HS-27A (cell line): ENCODE results near the gene SLC26A8.

ENCODE experiments used
- DNase-seq: peaks from one replicate; pipeline ENCODE4 v3.0.0-alpha.2; 2012; ENCODE audit warnings: low read depth, missing footprints

Gene SLC26A8, protein sequence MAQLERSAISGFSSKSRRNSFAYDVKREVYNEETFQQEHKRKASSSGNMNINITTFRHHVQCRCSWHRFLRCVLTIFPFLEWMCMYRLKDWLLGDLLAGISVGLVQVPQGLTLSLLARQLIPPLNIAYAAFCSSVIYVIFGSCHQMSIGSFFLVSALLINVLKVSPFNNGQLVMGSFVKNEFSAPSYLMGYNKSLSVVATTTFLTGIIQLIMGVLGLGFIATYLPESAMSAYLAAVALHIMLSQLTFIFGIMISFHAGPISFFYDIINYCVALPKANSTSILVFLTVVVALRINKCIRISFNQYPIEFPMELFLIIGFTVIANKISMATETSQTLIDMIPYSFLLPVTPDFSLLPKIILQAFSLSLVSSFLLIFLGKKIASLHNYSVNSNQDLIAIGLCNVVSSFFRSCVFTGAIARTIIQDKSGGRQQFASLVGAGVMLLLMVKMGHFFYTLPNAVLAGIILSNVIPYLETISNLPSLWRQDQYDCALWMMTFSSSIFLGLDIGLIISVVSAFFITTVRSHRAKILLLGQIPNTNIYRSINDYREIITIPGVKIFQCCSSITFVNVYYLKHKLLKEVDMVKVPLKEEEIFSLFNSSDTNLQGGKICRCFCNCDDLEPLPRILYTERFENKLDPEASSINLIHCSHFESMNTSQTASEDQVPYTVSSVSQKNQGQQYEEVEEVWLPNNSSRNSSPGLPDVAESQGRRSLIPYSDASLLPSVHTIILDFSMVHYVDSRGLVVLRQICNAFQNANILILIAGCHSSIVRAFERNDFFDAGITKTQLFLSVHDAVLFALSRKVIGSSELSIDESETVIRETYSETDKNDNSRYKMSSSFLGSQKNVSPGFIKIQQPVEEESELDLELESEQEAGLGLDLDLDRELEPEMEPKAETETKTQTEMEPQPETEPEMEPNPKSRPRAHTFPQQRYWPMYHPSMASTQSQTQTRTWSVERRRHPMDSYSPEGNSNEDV

DNA sequence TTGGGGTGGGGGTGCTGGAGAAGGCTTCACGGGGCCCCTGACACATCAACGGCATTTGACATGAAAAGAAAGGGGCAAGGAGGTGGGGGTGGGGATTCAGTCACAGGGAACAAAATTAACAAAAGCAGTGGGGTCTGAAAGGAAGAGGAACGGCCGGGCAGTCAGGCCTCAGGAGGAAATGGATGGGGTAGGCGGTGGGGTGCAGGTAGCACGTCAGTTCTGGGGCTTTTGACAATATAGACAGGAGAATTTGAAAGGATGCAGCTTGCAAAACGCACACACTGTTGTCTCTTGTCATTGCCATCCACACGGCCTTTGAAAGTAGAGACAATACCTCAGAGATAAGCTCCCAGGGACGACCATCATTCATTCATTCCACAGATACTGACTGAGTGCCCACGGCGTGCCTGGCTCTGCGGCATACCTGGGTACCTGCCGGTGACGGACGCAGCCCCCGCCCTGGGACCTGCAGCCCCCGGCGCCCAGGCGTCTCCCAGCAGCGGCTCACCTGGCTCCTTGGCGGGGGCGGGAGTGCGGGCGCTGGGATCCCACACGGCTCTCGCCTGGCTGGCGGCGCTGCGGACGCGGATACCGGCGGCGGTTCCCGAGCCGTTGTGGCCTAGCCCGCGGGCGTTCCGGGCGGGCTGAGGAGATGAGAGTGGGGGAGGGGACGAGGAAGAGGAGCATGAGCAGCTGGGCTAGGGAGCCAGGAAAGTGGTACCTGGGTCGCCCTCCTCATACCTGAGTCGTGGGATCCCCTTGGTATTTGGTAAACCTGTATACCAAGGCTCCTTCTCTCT, at the start of gene SLC26A8:
Gene SLC26A8, minus strand, starts transcription at position 646 of the 800 bp plus-strand sequence. CDS start 4,934 bp downstream, outside the sequence.
- no peak for DNase-seq

GRCh38 chr6:36073587-36073986, 49.1 kb upstream of the SLC26A8 start:
- no peak for DNase-seq

DNA sequence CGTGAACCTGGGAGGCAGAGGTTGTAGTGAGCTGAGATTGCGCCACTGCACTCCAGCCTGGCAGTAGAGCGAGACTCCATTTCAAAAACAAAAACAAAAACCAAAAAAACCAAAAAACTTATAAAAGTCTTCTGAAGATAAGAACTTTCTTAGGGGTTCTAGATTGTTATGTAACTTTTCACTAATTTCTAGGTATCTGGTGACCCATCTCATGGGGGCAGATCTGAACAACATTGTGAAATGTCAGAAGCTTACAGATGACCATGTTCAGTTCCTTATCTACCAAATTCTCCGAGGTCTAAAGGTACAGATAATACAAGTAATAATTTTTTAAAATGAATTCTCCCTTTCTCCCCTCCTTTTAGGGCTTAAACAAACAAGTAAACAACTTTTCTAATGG, 48.2 kb upstream of the SLC26A8 start:
- no peak for DNase-seq

GRCh38 chr6:36071714-36072113, 47.3 kb upstream of the SLC26A8 start:
- DNase-seq: no peak

DNA sequence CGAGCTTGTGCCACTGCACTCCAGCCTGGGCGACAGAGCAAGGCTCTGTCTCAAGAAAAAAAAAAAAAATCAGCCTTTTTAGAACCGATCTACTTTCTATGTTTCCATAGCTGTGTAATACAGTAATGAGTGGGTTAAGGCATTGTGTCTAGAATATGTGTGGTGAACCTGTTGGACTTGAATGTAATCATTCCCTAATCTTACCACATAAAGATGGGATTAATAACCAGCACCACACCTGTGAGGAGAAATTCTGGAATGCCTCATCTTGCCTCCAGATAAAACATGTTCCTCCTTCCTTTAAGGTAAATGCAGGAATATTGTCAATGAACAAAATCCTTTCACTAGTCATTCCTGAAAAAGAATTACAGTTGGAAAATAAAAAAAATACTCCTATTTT, 46.8 kb upstream of the SLC26A8 start:
- DNase-seq: no peak

DNA sequence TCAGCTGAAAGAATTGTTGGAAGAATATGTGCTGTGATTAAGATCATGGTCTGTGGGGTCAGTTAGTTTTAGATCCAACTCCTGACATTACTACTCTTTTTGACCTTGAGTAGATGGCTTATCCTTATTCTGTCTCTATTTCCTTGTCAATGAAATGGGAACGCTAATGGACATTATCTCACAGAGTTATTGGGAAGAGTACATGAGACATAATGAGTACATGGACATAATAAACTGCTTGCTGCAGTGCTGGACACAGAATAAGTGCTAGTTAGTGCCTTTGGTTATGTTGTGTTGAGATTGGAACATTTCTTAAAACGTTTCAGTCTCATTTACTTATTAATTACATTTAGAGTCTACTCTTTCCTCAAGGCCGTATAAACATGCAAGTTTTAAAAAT, 45.8 kb upstream of the SLC26A8 start:
- no peak for DNase-seq

GRCh38 chr6:36069573-36069972, 45.1 kb upstream of the SLC26A8 start:
- DNase-seq: no peak

GRCh38 chr6:36068586-36068985, 44.1 kb upstream of the SLC26A8 start:
- no peak for DNase-seq

DNA sequence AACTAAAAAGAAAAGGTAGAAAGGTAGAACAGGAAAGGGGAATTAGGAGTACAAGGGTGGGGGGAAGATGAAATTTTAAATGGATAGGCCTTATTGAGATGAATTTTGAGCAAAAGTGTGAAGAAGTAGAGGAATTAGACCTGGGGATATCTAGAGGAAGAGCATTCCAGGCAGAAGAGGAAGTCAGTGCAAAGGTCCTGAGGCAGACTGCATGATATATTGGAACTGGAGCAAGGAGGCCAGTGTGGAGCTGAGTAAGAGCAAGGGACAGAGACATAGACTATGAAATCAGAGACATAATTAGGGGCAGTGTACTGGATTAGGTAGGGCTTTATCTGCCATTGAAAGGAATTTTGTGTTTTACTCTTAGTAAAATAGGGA, 43.6 kb upstream of the SLC26A8 start:
- no peak for DNase-seq

DNA sequence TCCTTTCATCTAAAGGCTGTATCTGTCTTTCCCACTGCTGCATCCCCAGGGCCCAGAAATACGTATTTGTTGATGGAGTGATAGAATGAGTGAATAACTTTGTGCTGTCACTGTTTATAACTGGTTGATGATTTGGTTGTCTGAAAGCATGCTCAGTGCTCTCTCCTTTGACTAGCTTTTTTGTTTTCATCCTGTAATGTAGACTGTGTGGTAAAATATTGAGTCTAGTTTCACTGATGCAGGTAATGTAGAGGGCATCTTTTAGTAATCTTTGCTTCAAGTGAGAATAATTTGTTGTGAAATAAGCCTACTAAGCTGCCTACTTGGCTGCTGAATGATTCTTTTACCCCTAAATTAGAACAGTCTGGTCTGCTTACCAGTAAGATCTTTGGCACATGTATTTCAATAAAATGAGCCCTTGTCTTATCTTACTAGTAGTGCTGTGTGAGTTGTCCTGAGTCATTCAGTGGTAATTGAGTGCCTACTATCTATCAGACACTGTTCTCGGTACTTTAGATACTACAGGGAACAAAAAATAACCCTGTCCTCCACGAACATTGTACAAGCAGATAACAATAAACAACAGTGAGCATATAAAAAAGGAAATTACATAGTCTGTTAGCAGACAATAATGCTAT, 43.1 kb upstream of the SLC26A8 start:
- DNase-seq: no peak

- DNase-seq: no peak
Observed at GRCh38 chr6:36066817-36067216, 42.4 kb upstream of the SLC26A8 start.

GRCh38 chr6:36065916-36066315, 41.5 kb upstream of the SLC26A8 start:
- DNase-seq: no peak

DNA sequence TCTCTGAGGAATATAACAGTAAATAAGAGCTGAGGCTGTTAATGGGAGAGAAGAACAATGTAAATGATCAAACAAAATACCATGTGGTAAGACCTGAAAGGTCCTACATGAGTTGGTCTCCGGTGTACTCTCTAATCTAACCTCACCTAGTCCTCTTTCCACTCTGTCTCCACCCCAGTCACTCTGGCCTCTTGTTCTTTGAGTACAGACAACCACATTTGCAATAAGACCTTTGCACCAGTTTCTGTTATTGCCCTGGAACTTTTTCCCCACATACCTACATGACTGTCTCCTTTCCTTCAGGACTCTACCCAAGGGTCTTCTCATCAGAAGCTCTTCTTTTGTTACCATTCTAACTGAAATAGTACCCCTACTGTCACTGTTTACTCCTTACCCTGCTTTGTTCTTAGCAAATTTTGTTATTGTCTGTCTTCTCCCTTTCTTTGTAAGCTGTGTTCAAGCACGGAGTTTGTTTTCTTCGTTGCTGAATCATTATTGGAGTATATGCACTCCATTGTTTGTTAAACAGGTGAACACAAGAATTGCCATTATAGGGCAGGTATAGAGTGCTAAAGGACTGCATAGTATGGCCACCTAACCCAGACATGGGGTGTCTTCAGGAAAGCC, 40.4 kb upstream of the SLC26A8 start:
- DNase-seq: no peak

DNA sequence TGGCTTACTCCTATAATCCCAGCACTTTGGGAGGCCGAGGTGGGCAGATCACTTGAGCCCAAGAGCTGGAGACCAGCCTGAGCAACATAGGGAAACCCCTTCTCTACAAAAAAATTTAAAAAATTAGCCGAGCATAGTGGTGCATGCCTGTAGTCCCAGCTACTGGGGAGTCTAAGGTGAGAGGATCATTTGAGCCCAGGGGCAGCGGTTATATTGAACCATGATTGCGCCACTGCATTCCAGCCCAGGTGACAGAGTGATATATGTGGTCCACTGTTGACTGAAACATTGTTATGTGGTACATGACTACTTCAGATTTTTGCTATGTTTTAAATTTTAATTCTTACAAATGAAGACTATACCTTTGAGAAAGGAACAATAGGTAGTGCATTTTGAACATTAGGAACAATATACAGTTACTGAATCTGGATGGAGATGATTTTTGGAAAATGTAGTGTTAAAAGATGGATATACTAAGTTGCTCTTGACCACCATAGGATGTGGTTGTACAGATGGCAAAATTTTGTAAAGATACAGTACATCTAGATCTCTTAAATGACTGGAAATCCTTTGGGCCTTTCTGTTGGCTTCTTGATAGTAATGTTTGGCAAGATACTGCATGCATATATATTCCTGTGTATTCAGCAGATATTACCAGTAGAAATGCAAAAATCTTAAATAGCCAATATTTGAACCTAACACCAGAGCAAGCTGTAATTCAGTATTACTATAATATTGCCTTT, 39.0 kb upstream of the SLC26A8 start:
- no peak for DNase-seq

DNA sequence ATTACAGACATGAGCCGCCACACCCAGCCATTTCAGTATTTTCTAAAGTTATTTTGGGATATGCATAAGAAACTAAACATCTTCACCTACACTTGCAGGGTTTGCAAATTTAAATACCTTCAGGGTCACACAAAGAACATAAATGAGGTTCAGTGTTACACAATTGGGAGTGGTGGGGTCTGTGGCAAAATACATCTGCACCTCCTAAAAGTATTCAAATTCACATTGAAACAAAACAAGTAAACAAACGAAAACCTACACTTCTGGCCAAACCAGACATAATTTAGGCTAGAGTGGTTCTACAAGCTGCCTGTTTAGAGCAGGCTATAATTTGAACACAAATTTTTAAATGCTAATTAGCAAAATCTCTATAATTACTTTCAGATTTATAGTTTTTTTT, 37.8 kb upstream of the SLC26A8 start:
- no peak for DNase-seq

- no peak for DNase-seq
Observed at GRCh38 chr6:36061236-36061635, 36.8 kb upstream of the SLC26A8 start.

GRCh38 chr6:36056178-36056577, 31.7 kb upstream of the SLC26A8 start:
- DNase-seq: no peak

DNA sequence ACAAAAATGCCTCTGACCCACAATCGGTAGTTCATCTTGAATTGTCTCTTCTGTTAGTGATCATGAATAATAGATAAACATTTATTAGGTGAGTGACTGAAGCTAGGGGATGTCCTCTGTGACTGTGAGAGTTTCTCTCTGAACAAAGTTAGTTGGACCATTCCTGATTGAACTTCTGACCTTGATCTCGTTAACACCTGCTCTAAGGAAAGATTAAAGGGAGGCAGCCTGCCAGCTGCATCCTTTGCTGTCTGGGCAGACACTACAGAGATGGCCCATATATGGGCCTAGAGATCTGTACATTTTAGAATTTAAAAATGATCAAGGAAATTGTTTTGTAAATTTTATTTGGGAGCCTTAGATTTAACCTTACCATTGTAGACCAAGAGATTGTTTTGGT, 30.5 kb upstream of the SLC26A8 start:
- no peak for DNase-seq

DNA sequence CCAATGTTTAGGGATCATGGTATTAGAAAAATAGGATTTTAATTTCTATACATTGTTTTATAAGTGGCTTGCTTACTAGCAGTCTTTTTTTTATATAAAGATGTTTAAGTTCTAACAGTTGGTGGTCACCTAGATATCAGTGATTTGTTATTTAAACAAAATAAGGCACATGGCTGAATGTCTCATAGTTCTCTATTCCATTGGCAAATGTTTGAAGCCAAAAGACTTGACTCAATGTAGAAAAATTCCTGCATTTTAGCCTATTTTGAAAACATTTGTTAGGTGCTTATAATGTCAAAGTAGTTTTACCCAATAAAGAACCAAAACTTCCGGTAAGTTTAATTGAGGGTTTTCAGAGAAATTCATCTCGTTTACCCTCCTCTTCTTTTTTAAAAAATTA, 30.0 kb upstream of the SLC26A8 start:
- no peak for DNase-seq

GRCh38 chr6:36053878-36054277, 29.4 kb upstream of the SLC26A8 start:
- DNase-seq: no peak

GRCh38 chr6:36052097-36052496, 27.7 kb upstream of the SLC26A8 start:
- no peak for DNase-seq
